H1 (cell line): ENCODE data around the gene DISC1. TPM values are rescaled to one million over a fixed set of nuclear protein-coding genes. Genes with fewer than 3 reads are reported as not detected.
A peak's percentile ranks its signal among the peaks of the same experiment; 100 is the strongest.

Source experiments
- CTCF ChIA-PET: fragments of 300-600 bp; sonication (Branson Sonifier 250); formaldehyde crosslinking; loops from one replicate; lab custom pipeline; 2021; ENCODE audit not compliant: partially characterized antibody; lab: Charles Lee
- POLR2A ChIA-PET: fragments of 300-600 bp; sonication (Branson Sonifier 250); formaldehyde crosslinking; loops from one replicate; lab custom pipeline; 2021; ENCODE audit warnings: inconsistent platforms; ENCODE audit not compliant: partially characterized antibody; lab: Charles Lee
- DNase-seq, 2 experiments: peaks; one replicate each; pipeline versions ENCODE4 v3.0.0 to v3.0.0-alpha.2; 2010 to 2022; ENCODE audit warnings: low spot score in 2 of 2, low read depth in 1 of 2, mixed read lengths in 1 of 2
- FAIRE-seq: peaks from 2 replicates; lab custom pipeline; 2011; peaks lifted over from hg19 to GRCh38; lab: Jason Lieb, UNC
- H2AFZ ChIP-seq: 2 replicates; pipeline ENCODE4 v1.8.1; 2012; ENCODE audit warnings: low read length, inconsistent platforms
- H2AK5ac ChIP-seq: 2 replicates; pipeline ENCODE4 v1.6.1; 2013; ENCODE audit warnings: low read depth, low read length
- H2BK120ac ChIP-seq: replicated peaks from 2 replicates; pipeline ENCODE3; 2013; ENCODE audit warnings: low read depth, low read length, inconsistent platforms
- H2BK12ac ChIP-seq: 2 replicates; pipeline ENCODE4 v1.6.1; 2013; ENCODE audit warnings: low read depth, low read length
- H2BK15ac ChIP-seq: 2 replicates; pipeline ENCODE4 v1.6.1; 2013; ENCODE audit warnings: low read length
- H2BK20ac ChIP-seq: 2 replicates; pipeline ENCODE4 v1.6.1; 2013; ENCODE audit warnings: low read length
- H2BK5ac ChIP-seq: 2 replicates; pipeline ENCODE4 v1.6.1; 2013; ENCODE audit warnings: low read depth, low read length
- H3K14ac ChIP-seq: 2 replicates; pipeline ENCODE4 v1.6.1; 2013; ENCODE audit warnings: inconsistent platforms; ENCODE audit not compliant: insufficient read length
- H3K18ac ChIP-seq: 2 replicates; pipeline ENCODE4 v1.6.1; 2013; ENCODE audit warnings: low read length; ENCODE audit errors: extremely low read depth
- H3K23ac ChIP-seq: 2 replicates; pipeline ENCODE4 v1.6.1; 2013; ENCODE audit warnings: inconsistent platforms; ENCODE audit not compliant: insufficient read length
- H3K23me2 ChIP-seq: 2 replicates; pipeline ENCODE4 v1.6.1; 2013; ENCODE audit warnings: low read depth, low read length
- H3K27ac ChIP-seq: 2 replicates; pipeline ENCODE4 v1.6.1; 2011; ENCODE audit warnings: low read depth, low read length, inconsistent platforms
- H3K27me3 ChIP-seq, 4 experiments: replicated peaks in 1 of 4; 1 replicate in 1 of 4; 2 replicates in 3 of 4; pipeline versions ENCODE4 v1.6.1 to v1.8.1; 2011 to 2013; ENCODE audit warnings: low read length in 3 of 4, mild to moderate bottlenecking in 3 of 4, inconsistent platforms in 2 of 4, mixed read lengths in 2 of 4, moderate library complexity in 1 of 4; ENCODE audit not compliant: control insufficient read depth in 3 of 4, insufficient read depth in 3 of 4; ENCODE audit errors: extremely low read depth in 1 of 4
- H3K36me3 ChIP-seq, 4 experiments: 2 replicates each; pipeline versions ENCODE4 v1.6.1 to v1.8.1; 2011 to 2013; ENCODE audit warnings: mild to moderate bottlenecking in 4 of 4, low read length in 3 of 4, moderate library complexity in 2 of 4, control low read depth in 1 of 4, inconsistent platforms in 1 of 4; ENCODE audit not compliant: insufficient read depth in 4 of 4, control insufficient read depth in 2 of 4
- H3K4ac ChIP-seq: replicated peaks from 2 replicates; pipeline ENCODE3; 2013; ENCODE audit warnings: low read length, low read depth, mixed read lengths, inconsistent platforms; ENCODE audit not compliant: insufficient read length
- H3K4me1 ChIP-seq, 4 experiments: replicated peaks in 1 of 4; 1 replicate in 1 of 4; 2 replicates in 3 of 4; pipeline versions ENCODE4 v1.6.1 to v1.8.1; 2011 to 2013; ENCODE audit warnings: low read length in 3 of 4, inconsistent platforms in 2 of 4, mixed read lengths in 1 of 4; ENCODE audit not compliant: insufficient read depth in 4 of 4, control insufficient read depth in 3 of 4
- H3K4me2 ChIP-seq, 2 experiments: 2 replicates each; pipeline versions ENCODE4 v1.6.1 to v1.8.1; 2011 to 2013; ENCODE audit warnings: low read depth in 2 of 2, low read length in 2 of 2, control low read depth in 1 of 2, inconsistent platforms in 1 of 2, mild to moderate bottlenecking in 1 of 2; ENCODE audit not compliant: insufficient read depth in 1 of 2
- H3K4me3 ChIP-seq, 4 experiments: fragments of 200-600, 300-600 bp in 1 of 4; sonication (generic), shearing (Covaris generic), sonication (Bioruptor Twin) in 1 of 4; 2 replicates each; pipeline versions ENCODE4 v1.5.1 to v1.8.1; 2011 to 2016; ENCODE audit warnings: low read length in 4 of 4, low read depth in 3 of 4, control low read depth in 2 of 4, inconsistent platforms in 2 of 4, mild to moderate bottlenecking in 2 of 4, mixed read lengths in 1 of 4, moderate library complexity in 1 of 4; ENCODE audit not compliant: insufficient read depth in 2 of 4; ENCODE audit errors: extremely low read depth in 1 of 4
- H3K56ac ChIP-seq: replicated peaks from 2 replicates; pipeline ENCODE3; 2013; ENCODE audit warnings: low read depth, mild to moderate bottlenecking, mixed read lengths, low read length, inconsistent platforms; ENCODE audit not compliant: insufficient read length
- H3K79me1 ChIP-seq: 2 replicates; pipeline ENCODE4 v1.6.1; 2013; ENCODE audit warnings: low read depth, low read length, control low read depth
- H3K79me2 ChIP-seq, 2 experiments: 2 replicates each; pipeline versions ENCODE4 v1.6.1 to v1.8.1; 2012 to 2013; ENCODE audit warnings: low read length in 2 of 2, mild to moderate bottlenecking in 2 of 2, inconsistent platforms in 1 of 2; ENCODE audit not compliant: insufficient read depth in 2 of 2, control insufficient read depth in 1 of 2
- H3K9ac ChIP-seq, 4 experiments: replicated peaks in 1 of 4; 1 replicate in 1 of 4; 2 replicates in 3 of 4; pipeline versions ENCODE4 v1.6.1 to v1.8.1; 2011 to 2013; ENCODE audit warnings: low read depth in 3 of 4, low read length in 3 of 4, control low read depth in 2 of 4, mild to moderate bottlenecking in 2 of 4, moderate library complexity in 2 of 4, inconsistent platforms in 1 of 4; ENCODE audit errors: extremely low read depth in 1 of 4
- H3K9me3 ChIP-seq, 2 experiments: 2 replicates each; pipeline versions ENCODE4 v1.6.1 to v1.8.1; 2012 to 2013; ENCODE audit warnings: mild to moderate bottlenecking in 2 of 2, moderate library complexity in 2 of 2, control low read depth in 1 of 2, inconsistent platforms in 1 of 2, low read depth in 1 of 2, low read length in 1 of 2, mixed read lengths in 1 of 2; ENCODE audit not compliant: insufficient read depth in 2 of 2
- H4K20me1 ChIP-seq, 2 experiments: replicated peaks in 1 of 2; 2 replicates each; pipeline versions ENCODE3 to v1.8.1; 2011 to 2013; ENCODE audit warnings: inconsistent platforms in 2 of 2, low read length in 2 of 2, mild to moderate bottlenecking in 1 of 2; ENCODE audit not compliant: insufficient read depth in 2 of 2, control insufficient read depth in 1 of 2
- H4K5ac ChIP-seq: 2 replicates; pipeline ENCODE4 v1.6.1; 2013; ENCODE audit warnings: low read length, low read depth, mixed read lengths, inconsistent platforms; ENCODE audit not compliant: insufficient read length
- H4K8ac ChIP-seq: 2 replicates; pipeline ENCODE4 v1.8.0; 2013; ENCODE audit warnings: mild to moderate bottlenecking, moderate library complexity, low read length, inconsistent platforms; ENCODE audit not compliant: insufficient read depth; ENCODE audit errors: extremely low read depth
- H4K91ac ChIP-seq: replicated peaks from 2 replicates; pipeline ENCODE3; 2013; ENCODE audit warnings: low read length, mixed read lengths, inconsistent platforms; ENCODE audit not compliant: insufficient read length
- CHD2 ChIP-seq: IDR thresholded peaks from 2 replicates; pipeline ENCODE4 v1.6.1; 2012; ENCODE audit warnings: low read length, improper control_type of control experiment
- CREB1 ChIP-seq: IDR thresholded peaks from 2 replicates; pipeline ENCODE4 v1.6.1; 2012; ENCODE audit warnings: inconsistent platforms
- CTBP2 ChIP-seq: IDR thresholded peaks from 2 replicates; pipeline ENCODE4 v1.7.0; 2011; ENCODE audit warnings: borderline replicate concordance, mild to moderate bottlenecking, moderate library complexity, mixed read lengths, low read length; ENCODE audit not compliant: insufficient read depth, insufficient read length
- FOSL1 ChIP-seq: IDR thresholded peaks from 2 replicates; pipeline ENCODE4 v1.6.1; 2011; ENCODE audit warnings: mild to moderate bottlenecking, low read depth, low read length, moderate library complexity; ENCODE audit not compliant: insufficient read depth
- JUN ChIP-seq: IDR thresholded peaks from 2 replicates; pipeline ENCODE4 v1.6.1; 2011; ENCODE audit warnings: low read depth, mild to moderate bottlenecking, improper control_type of control experiment, low read length
- KDM1A ChIP-seq: fragments of 200-600, 300-600 bp; sonication (generic); IDR thresholded peaks from 2 replicates; pipeline ENCODE4 v1.7.1; 2016; ENCODE audit warnings: mild to moderate bottlenecking, low read length, borderline replicate concordance
- KDM4A ChIP-seq: IDR thresholded peaks from one replicate; pipeline ENCODE4 v1.7.1; 2012; ENCODE audit warnings: low read depth, mild to moderate bottlenecking, moderate library complexity, low read length, inconsistent platforms; ENCODE audit not compliant: severe bottlenecking
- MAX ChIP-seq: IDR thresholded peaks from 2 replicates; pipeline ENCODE4 v1.6.1; 2012; ENCODE audit warnings: inconsistent platforms
- NANOG ChIP-seq: IDR thresholded peaks from 2 replicates; pipeline ENCODE4 v1.6.1; 2011; ENCODE audit warnings: low read length, low read depth, mild to moderate bottlenecking, inconsistent platforms; ENCODE audit not compliant: insufficient read depth, poor library complexity, severe bottlenecking
- POLR2A ChIP-seq, 2 experiments: IDR thresholded peaks; 1 replicate in 1 of 2; 2 replicates in 1 of 2; pipeline ENCODE4 v1.6.1; 2011; ENCODE audit warnings: low read depth in 2 of 2, low read length in 2 of 2, mild to moderate bottlenecking in 2 of 2; ENCODE audit errors: control extremely low read depth in 1 of 2
- RBBP5 ChIP-seq: IDR thresholded peaks from 2 replicates; pipeline ENCODE4 v1.7.1; 2012; ENCODE audit warnings: low read depth, mild to moderate bottlenecking, inconsistent platforms, low read length, moderate library complexity, borderline replicate concordance
- TBP ChIP-seq: IDR thresholded peaks from 2 replicates; pipeline ENCODE4 v1.6.1; 2011; ENCODE audit warnings: low read depth, low read length, improper control_type of control experiment
- WGBS, 2 experiments: shearing (Covaris generic) in 1 of 2; methylation state at CpG; one replicate each; pipeline versions ENCODE4 v1.1.6 to v1.1.7; 2013 to 2015; ENCODE audit warnings: low lambda C conversion rate in 2 of 2, mixed read lengths in 2 of 2, inconsistent platforms in 1 of 2, low coverage in 1 of 2, missing lambda C conversion rate in 1 of 2; ENCODE audit not compliant: insufficient replicate concordance in 2 of 2, insufficient coverage in 1 of 2, insufficient read length in 1 of 2; ENCODE audit errors: extremely low coverage in 1 of 2, missing lambda C conversion rate in 1 of 2; 5-methylcytosine and 5-hydroxymethylcytosine counted together
- polyA plus RNA-seq, 7 experiments: library from polyadenylated mRNA; depleted of rRNA in 3 of 7; stranded (reverse) in 5 of 7; unstranded in 2 of 7; fragments of >200 nt in 5 of 7; fragments of 200-250 nt in 2 of 7; gene quantifications; 1 replicate in 5 of 7; 2 replicates in 1 of 7; 4 replicates in 1 of 7; pipeline versions ENCODE4 v1.2.1 to v1.2.3, GENCODE V29; 2011 to 2013; ENCODE audit warnings: missing spikeins in 2 of 7, mixed read lengths in 2 of 7
- total RNA-seq: library from RNA; stranded (reverse); fragmentation: NEBNext Ultra II Directional; extraction: Animal tissue kit (Norgen Biotek cat#: 25700); gene quantifications from 2 replicates; pipeline ENCODE4 v1.2.1, GENCODE V29; 2021

DISC1 gene
- total and polyA plus RNA-seq, 2 of the 8 experiments (the other 6 are each of a cell fraction or from before 2014, with no cell fraction given) = 1.1 to 3.5 TPM

GRCh38 chr1:232036181-232036933 is 409.8 kb downstream of the DISC1 start:
- H3K4ac ChIP-seq = no peak overlapping the region
- H2BK120ac ChIP-seq = no peak overlapping the region
- no peak overlapping the region for H3K18ac ChIP-seq
- no peak overlapping the region for H3K23ac ChIP-seq
- H3K23me2 ChIP-seq = no peaks in the 10 kb centered on the region
- no peak overlapping the region for H3K14ac ChIP-seq
- no peak overlapping the region for H3K27ac ChIP-seq
- H4K5ac ChIP-seq = no peak overlapping the region
- H3K79me1 ChIP-seq = no peaks in the 10 kb centered on the region
- ChIA-PET CTCF (interaction anchor here (1.0 kb wide), 1 partner anchor 8 kb away, joined by 3 read pairs; no protein-coding TSS in a partner anchor), POLR2A (no interaction called here)
- WGBS, 2 experiments = 88% methylated on average over 13 of the region's 15 CpGs; no CpG with 5 or more reads in 1 of the 2 experiments
- H3K79me2 ChIP-seq = no peaks in the 10 kb centered on the region
- no peak overlapping the region for H4K91ac ChIP-seq
- no peaks in the 10 kb centered on the region for H4K20me1 ChIP-seq
- no peak overlapping the region for H2BK15ac ChIP-seq
- no peak overlapping the region for H2AK5ac ChIP-seq
- no peak overlapping the region for H3K4me3 ChIP-seq
- H2BK12ac ChIP-seq = no peak overlapping the region
- H3K27me3 ChIP-seq = no peaks in the 10 kb centered on the region
- no peak overlapping the region for H4K8ac ChIP-seq
- peaks cover 0 to 4% of the 10 kb centered on the region in 2 experiments; a peak in 1 of 4 replicates for H3K9me3 ChIP-seq
- H3K4me2 ChIP-seq = no peak overlapping the region
- DNase-seq = no peak
- H3K4me1 ChIP-seq = peaks cover 0 to 6% (median 0%) of the 10 kb centered on the region in 4 experiments; a peak in 1 of 7 replicates
- H3K9ac ChIP-seq = no peak overlapping the region
- no peak overlapping the region for H2BK20ac ChIP-seq
- H2BK5ac ChIP-seq = no peak overlapping the region
- no peaks in the 10 kb centered on the region for H3K36me3 ChIP-seq
- H3K56ac ChIP-seq = no peak overlapping the region
- no peak for FAIRE-seq
- no peak overlapping the region for H2AFZ ChIP-seq
- TF ChIP-seq CTBP2 = peak; percentile 50
- no peak for TF ChIP-seq NANOG
- no peak for TF ChIP-seq JUN
- TF ChIP-seq RBBP5 = no peak
- no peak for TF ChIP-seq CREB1
- no peak for TF ChIP-seq KDM1A
- no peak for TF ChIP-seq TBP
- TF ChIP-seq KDM4A = no peak
- TF ChIP-seq POLR2A (IDR thresholded peaks at IDR 0.05; ENCODE audit: control extremely low read depth in 1 of 2, low read depth in 2 of 2, low read length in 2 of 2) = no peak
- no peak for TF ChIP-seq FOSL1
- TF ChIP-seq CHD2 = no peak
- peak; percentile 63; the same call in 1 of the 2 replicates for TF ChIP-seq MAX
